ENCODE data around the gene SPIRE1.
"Not testable (repeated sequence)": the region's sequence is repeated elsewhere in the genome, so short reads cannot be mapped to it uniquely, and the experiment has no call there.

The SPIRE1 gene

DNA sequence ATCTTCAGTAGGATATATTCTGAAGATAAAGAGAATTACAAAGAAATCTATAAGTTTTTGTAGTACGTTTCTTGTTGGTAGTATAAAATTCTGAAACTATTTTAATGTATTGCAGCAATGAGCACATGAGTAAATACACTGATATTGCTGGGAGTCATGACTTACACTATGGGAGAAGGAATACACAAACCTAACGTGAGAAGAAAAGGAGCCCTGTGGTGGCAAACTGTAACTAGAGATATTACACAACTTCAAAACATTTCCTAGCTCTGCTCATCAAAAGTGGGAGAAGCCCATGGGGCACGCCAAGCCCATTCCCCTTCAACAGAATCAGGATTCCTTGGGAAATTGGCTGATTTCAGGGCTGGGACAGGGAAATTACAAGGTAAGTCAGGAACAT, 20.5 kb downstream of the SPIRE1 start:
- H3K4me3 ChIP-seq (ENCODE audit: low read length): no peak overlapping the region
- TF ChIP-seq ZNF274 (IDR thresholded peaks at IDR 0.05; ENCODE audit: low read depth, low read length): no peak

DNA sequence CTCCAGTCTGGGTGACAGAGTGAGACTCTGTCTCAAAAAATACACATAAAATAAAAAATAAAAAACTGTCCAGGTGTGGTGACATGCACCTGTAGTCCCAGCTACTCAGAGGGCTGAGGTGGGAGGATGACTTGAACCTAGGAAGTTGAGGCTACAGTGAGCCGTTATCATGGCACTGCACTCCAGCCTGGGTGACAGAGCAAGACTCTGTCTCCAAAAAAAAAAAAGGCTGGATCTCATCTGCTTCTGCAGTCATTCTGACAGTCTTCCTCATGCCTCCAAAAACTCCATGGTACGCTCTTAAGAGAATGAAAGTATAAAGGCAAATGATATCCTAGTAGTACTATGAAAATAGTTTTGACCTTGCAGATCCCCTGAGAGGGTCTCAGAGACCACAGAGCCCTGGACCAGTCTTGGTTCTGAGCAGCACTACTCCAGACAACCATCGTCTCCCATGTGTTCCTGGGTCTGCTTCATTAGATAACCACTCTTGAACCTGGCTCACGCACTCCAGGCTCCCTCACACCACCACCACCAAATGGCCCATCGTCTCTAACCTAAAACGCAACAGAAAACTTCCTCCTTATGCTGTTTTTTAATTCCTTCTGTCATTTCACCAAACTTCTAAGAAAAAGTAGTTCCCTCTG, 26.0 kb downstream of the SPIRE1 start:
- no peak overlapping the region for H3K4me3 ChIP-seq (ENCODE audit: low read length)
- no peak for TF ChIP-seq ZNF274 (IDR thresholded peaks at IDR 0.05; ENCODE audit: low read depth, low read length)

DNA sequence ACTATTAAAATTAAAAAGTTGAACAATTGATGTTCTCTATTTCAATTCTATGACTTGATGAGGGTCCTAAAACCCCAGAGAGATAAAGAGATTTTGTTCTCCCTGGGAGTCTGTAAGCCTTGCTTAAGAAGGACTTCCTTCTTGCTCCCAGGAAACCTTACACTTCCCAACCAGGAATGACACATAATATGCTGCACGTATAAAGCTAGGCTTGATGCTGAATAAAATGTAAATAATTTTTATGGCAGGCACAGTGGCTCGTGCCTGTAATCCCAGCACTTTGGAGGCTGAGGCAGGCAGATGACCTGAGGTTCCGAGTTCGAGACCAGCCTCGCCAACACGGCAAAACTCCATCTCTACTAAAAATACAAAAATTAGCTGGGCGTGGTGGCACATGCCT, 27.8 kb downstream of the SPIRE1 start:
- no peak overlapping the region for H3K4me3 ChIP-seq (ENCODE audit: low read length)
- no peak for TF ChIP-seq ZNF274 (IDR thresholded peaks at IDR 0.05; ENCODE audit: low read depth, low read length)

GRCh38 chr18:12628706-12629702, 28.9 kb downstream of the SPIRE1 start:
- no peak for TF ChIP-seq ZNF274 (IDR thresholded peaks at IDR 0.05; ENCODE audit: low read depth, low read length)
- H3K4me3 ChIP-seq (ENCODE audit: low read length): no peak overlapping the region

DNA sequence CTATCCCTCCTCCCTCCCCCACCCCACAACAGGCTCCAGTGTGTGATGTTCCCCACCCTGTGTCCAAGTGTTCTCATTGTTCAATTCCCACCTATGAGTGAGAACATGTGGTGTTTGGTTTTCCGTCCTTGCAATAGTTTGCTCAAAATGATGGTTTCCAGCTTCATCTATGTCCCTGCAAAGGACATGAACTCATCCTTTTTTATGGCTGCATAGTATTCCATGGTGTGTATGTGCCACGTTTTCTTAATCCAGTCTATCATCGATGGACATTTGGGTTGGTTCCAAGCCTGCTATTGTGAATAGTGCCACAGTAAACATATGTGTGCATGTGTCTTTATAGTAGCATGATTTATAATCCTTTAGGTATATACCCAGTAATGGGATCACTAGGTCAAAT, 30.7 kb downstream of the SPIRE1 start:
- not testable (repeated sequence) for H3K4me3 ChIP-seq (ENCODE audit: low read length)

DNA sequence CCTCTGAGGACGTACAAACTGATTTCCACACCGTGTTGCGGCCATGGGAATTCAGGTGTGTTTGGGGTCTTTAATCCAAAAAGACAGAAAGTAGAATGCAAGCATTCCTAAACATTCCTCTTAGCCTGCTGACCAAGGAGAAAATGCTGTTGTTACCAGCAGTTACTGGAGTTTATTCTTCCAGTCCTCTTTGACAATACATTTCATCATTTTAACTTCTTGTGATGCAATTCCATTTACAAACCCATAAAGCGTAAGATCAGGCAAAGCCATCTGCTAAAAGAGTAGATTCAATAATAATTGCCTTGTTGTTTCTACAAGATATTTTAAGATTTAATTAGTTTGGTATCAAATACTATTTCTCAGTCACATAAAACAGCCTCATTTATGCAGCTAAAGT, 32.7 kb downstream of the SPIRE1 start:
- TF ChIP-seq ZNF274 (IDR thresholded peaks at IDR 0.05; ENCODE audit: low read depth, low read length): no peak
- no peak overlapping the region for H3K4me3 ChIP-seq (ENCODE audit: low read length)

- H3K4me3 ChIP-seq (ENCODE audit: low read length): no peak overlapping the region
- TF ChIP-seq ZNF274 (IDR thresholded peaks at IDR 0.05; ENCODE audit: low read depth, low read length): no peak
These were observed 36.1 kb downstream of the SPIRE1 start for GRCh38 chr18:12621742-12622306.

GRCh38 chr18:12615748-12616147, 42.2 kb downstream of the SPIRE1 start:
- no peak for TF ChIP-seq ZNF274 (IDR thresholded peaks at IDR 0.05; ENCODE audit: low read depth, low read length)
- no peak overlapping the region for H3K4me3 ChIP-seq (ENCODE audit: low read length)

DNA sequence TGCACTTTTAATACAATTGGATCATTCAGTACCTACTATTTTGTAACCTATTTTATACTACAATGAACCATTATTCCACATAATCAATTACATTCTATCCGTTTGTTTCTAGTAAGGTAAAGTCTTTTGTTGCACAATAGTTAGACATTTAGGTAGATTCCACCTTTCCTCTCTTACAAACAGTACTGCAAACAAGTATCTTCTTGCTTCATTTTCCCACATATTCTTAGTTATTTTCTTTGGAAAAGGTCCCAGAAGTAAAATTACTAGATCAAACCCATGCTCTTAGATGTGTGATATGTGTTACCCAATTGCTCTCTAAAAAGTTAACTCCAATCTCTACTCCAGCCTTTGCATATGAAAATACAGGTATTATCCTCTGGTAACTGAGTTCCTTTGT, 49.6 kb downstream of the SPIRE1 start:
- H3K4me3 ChIP-seq (ENCODE audit: low read length): no peak overlapping the region
- TF ChIP-seq ZNF274 (IDR thresholded peaks at IDR 0.05; ENCODE audit: low read depth, low read length): no peak

DNA sequence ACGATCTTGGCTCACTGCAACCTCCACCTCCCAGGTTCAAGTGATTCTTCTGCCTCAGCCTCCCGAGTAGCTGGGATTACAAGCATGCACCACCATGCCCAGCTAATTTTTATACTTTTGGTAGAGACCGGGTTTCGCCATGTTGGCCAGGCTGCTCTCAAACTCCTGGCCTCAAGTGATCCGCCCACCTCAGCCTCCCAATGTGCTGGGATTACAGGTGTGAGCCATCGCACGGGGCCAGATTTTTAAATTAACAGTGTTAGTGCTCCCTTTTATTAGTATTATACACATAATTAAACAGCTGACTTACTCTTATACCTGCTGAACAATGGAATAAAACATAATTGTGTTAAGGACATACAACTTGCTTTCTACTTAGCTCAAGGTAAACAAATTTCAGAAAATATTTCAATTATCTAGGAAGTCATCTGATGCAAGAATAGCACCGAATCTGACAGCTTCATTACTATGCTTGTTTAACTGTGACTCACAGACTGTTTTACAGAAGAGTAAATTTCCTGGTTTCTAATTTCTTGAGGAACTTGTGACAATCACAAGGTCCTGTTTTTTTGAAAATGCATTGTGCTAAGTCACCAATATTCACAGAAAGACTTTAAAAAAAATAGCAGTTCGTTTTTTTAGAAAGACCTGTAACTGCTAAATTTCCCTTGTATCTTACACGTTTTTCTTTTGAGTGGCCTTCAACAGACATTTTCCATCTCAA, 51.2 kb downstream of the SPIRE1 start:
- TF ChIP-seq ZNF274 (IDR thresholded peaks at IDR 0.05; ENCODE audit: low read depth, low read length): no peak
- no peak overlapping the region for H3K4me3 ChIP-seq (ENCODE audit: low read length)

DNA sequence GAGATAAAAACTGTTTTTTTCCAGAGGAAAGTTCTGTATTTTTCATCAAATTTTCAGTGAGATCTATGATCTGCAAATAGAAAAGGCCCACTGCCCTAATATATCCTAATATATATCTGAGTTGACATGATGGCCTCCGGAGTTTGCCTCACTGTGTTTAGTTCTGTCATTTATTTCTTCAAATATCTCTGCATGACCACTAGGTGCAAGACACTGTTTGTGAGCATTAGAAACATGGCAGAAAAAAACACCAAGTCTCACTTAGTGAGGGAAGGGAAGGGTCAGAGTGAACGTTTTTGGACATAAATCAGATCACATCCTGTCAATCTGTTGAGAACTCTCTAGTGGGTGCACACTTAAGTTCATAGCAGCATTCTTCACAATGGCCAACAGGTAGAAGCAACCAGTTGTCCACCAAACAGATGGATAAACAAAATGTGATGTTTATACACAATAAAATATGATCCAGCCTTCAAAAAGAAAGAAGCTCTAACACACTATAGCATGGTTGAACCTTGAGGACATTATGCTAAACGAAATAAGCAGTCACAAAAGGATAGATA, 53.4 kb downstream of the SPIRE1 start:
- H3K4me3 ChIP-seq (ENCODE audit: low read length): no peak overlapping the region
- TF ChIP-seq ZNF274 (IDR thresholded peaks at IDR 0.05; ENCODE audit: low read depth, low read length): no peak

- H3K4me3 ChIP-seq (ENCODE audit: low read length): no peak overlapping the region
- TF ChIP-seq ZNF274 (IDR thresholded peaks at IDR 0.05; ENCODE audit: low read depth, low read length): no peak
These were observed 57.9 kb downstream of the SPIRE1 start for GRCh38 chr18:12599966-12600365.

- TF ChIP-seq ZNF274 (IDR thresholded peaks at IDR 0.05; ENCODE audit: low read depth, low read length): no peak
- no peak overlapping the region for H3K4me3 ChIP-seq (ENCODE audit: low read length)
These were observed 58.4 kb downstream of the SPIRE1 start for GRCh38 chr18:12599543-12599942.

Measured in GM08714 (cell line).